HG02571 (cell line): ENCODE data around the gene PMEL.
"Not testable (repeated sequence)": the region's sequence is repeated elsewhere in the genome, so short reads cannot be mapped to it uniquely, and the experiment has no call there.

Experiments used
- ATAC-seq: cut with Tn5 transposase; IDR thresholded peaks from one replicate; pipeline ENCODE4 v1.9.1; 2021; ENCODE audit warnings: mild to moderate bottlenecking, moderate library complexity; ENCODE audit not compliant: unreplicated experiment

The PMEL gene

GRCh38 chr12:55965941-55966407 is at the start of gene PMEL:
TSS of gene PMEL (minus strand) at chr12:55966042. CDS start at chr12:55966011, 31 bp downstream.
- no peak for ATAC-seq

GRCh38 chr12:56014205-56014604 is 48.4 kb upstream of the PMEL start:
- ATAC-seq = no peak

GRCh38 chr12:56013482-56013881 is 47.6 kb upstream of the PMEL start:
- no peak for ATAC-seq

GRCh38 chr12:56011509-56012090 is 45.8 kb upstream of the PMEL start:
- ATAC-seq = no peak

GRCh38 chr12:56010111-56010570 is 44.3 kb upstream of the PMEL start:
- ATAC-seq = no peak

GRCh38 chr12:56007564-56008559 is 42.0 kb upstream of the PMEL start:
- peak; percentile 48 for ATAC-seq

GRCh38 chr12:56004211-56004610 is 38.4 kb upstream of the PMEL start:
- ATAC-seq = no peak

- ATAC-seq = not testable (repeated sequence)
These were observed 37.5 kb upstream of the PMEL start for GRCh38 chr12:56003376-56003775.

GRCh38 chr12:56001487-56002100 is 35.8 kb upstream of the PMEL start:
- no peak for ATAC-seq

GRCh38 chr12:55999999-56000540 is 34.2 kb upstream of the PMEL start:
- ATAC-seq = not testable (repeated sequence)

- not testable (repeated sequence) for ATAC-seq
These were observed 33.7 kb upstream of the PMEL start for GRCh38 chr12:55999522-55999921.

GRCh38 chr12:55997535-55997859 is 31.7 kb upstream of the PMEL start:
- no peak for ATAC-seq

- ATAC-seq = peak; percentile 99
These were observed 31.1 kb upstream of the PMEL start, which contains the start of gene SUOX for GRCh38 chr12:55996715-55997534. TSS of gene SUOX (plus strand) at chr12:55997276. CDS start at chr12:56002222, 4,946 bp downstream.

- no peak for ATAC-seq
These were observed 30.4 kb upstream of the PMEL start for GRCh38 chr12:55996201-55996714.

GRCh38 chr12:55995366-55995765 is 29.5 kb upstream of the PMEL start:
- no peak for ATAC-seq

- no peak for ATAC-seq
These were observed 27.5 kb upstream of the PMEL start for GRCh38 chr12:55993230-55993853.

- ATAC-seq = no peak
These were observed 25.3 kb upstream of the PMEL start for GRCh38 chr12:55991110-55991509.

- ATAC-seq = not testable (repeated sequence)
These were observed 20.1 kb upstream of the PMEL start for GRCh38 chr12:55985976-55986375.

- no peak for ATAC-seq
These were observed 19.5 kb upstream of the PMEL start for GRCh38 chr12:55985341-55985740.

GRCh38 chr12:55984861-55985260 is 19.0 kb upstream of the PMEL start:
- ATAC-seq = no peak
